ENCODE measurements around the gene OR5K4. TPM values are rescaled to one million over a fixed set of nuclear protein-coding genes. Genes with fewer than 3 reads are reported as not detected.

Gene OR5K4
- polyA plus RNA-seq (ENCODE audit: insufficient read length): not detected
- long read RNA-seq, donor 1: 0 reads
- long read RNA-seq, donor 2: 0 reads
- long read RNA-seq, donor 3: 0 reads
- long read RNA-seq, donor 4: 0 reads
- long read RNA-seq, donor 5: 0 reads
- long read RNA-seq, donor 6: 0 reads
- long read RNA-seq, donor 7: 0 reads
- long read RNA-seq, donor 8: 0 reads

- DNase-seq: no peak
These were observed at the start of gene OR5K4 for GRCh38 chr3:98353554-98353953. TSS of gene OR5K4 (plus strand) at chr3:98353854. CDS start at chr3:98353854, 0 bp downstream.

- DNase-seq: no peak
These were observed 31.6 kb upstream of the OR5K4 start for GRCh38 chr3:98322101-98322500.

GRCh38 chr3:98322686-98323085, 31.0 kb upstream of the OR5K4 start:
- no peak for DNase-seq

GRCh38 chr3:98323425-98323824, 30.2 kb upstream of the OR5K4 start:
- DNase-seq: no peak

GRCh38 chr3:98325055-98325454, 28.6 kb upstream of the OR5K4 start:
- DNase-seq: no peak

GRCh38 chr3:98326105-98326893, 27.4 kb upstream of the OR5K4 start:
- DNase-seq: no peak

GRCh38 chr3:98326945-98327344, 26.7 kb upstream of the OR5K4 start:
- no peak for DNase-seq

- DNase-seq: no peak
These were observed 24.7 kb upstream of the OR5K4 start for GRCh38 chr3:98328933-98329332.

- DNase-seq: peak; percentile 46
These were observed 24.1 kb upstream of the OR5K4 start for GRCh38 chr3:98329392-98330124.

- DNase-seq: no peak
These were observed 22.3 kb upstream of the OR5K4 start for GRCh38 chr3:98331329-98331728.

GRCh38 chr3:98333989-98334606, 19.6 kb upstream of the OR5K4 start:
- no peak for DNase-seq

GRCh38 chr3:98339031-98339430, 14.6 kb upstream of the OR5K4 start:
- no peak for DNase-seq

GRCh38 chr3:98341758-98342157, 11.9 kb upstream of the OR5K4 start:
- no peak for DNase-seq

GRCh38 chr3:98343647-98344507, 9.8 kb upstream of the OR5K4 start:
- peak; percentile 38 for DNase-seq

- no peak for DNase-seq
These were observed 3.6 kb upstream of the OR5K4 start for GRCh38 chr3:98350082-98350481.

GRCh38 chr3:98359250-98359649, 5.6 kb downstream of the OR5K4 start:
- no peak for DNase-seq

GRCh38 chr3:98359993-98360675, 6.5 kb downstream of the OR5K4 start:
- no peak for DNase-seq

- DNase-seq: no peak
These were observed 7.0 kb downstream of the OR5K4 start for GRCh38 chr3:98360681-98361080.

GRCh38 chr3:98361289-98361688, 7.6 kb downstream of the OR5K4 start:
- no peak for DNase-seq

GRCh38 chr3:98367464-98368246, 14.0 kb downstream of the OR5K4 start:
- DNase-seq: no peak
